Stimulated activated CD8-positive, alpha-beta memory T cell treated with anti-CD3 and anti-CD28 coated beads, Interleukin-15, amount 100 ng/mL, for 48 hours (primary cell): ENCODE data around the gene CTDSP2.

Experiments used
- DNase-seq, 2 donors: peaks; one replicate each; pipeline ENCODE4 v3.0.0-alpha.2; 2020; ENCODE audit warnings: low read depth in 2 of 2

The CTDSP2 gene

GRCh38 chr12:57816001-57816854, 30.3 kb downstream of the CTDSP2 start:
- DNase-seq = no peak

- no peak for DNase-seq
Observed at GRCh38 chr12:57815177-57816000, 31.1 kb downstream of the CTDSP2 start.

GRCh38 chr12:57813971-57814772, 32.4 kb downstream of the CTDSP2 start:
- no peak for DNase-seq

- no peak for DNase-seq
Observed at GRCh38 chr12:57813111-57813970, 33.2 kb downstream of the CTDSP2 start.

GRCh38 chr12:57811028-57811755, 35.3 kb downstream of the CTDSP2 start:
- no peak for DNase-seq

- no peak for DNase-seq
Observed at GRCh38 chr12:57810450-57810849, 36.1 kb downstream of the CTDSP2 start.

GRCh38 chr12:57809425-57809824, 37.1 kb downstream of the CTDSP2 start:
- DNase-seq = no peak

- DNase-seq = no peak
Observed at GRCh38 chr12:57808351-57808750, 38.2 kb downstream of the CTDSP2 start.

GRCh38 chr12:57807285-57807684, 39.2 kb downstream of the CTDSP2 start:
- DNase-seq = no peak

GRCh38 chr12:57806677-57807076, 39.9 kb downstream of the CTDSP2 start:
- DNase-seq = no peak

GRCh38 chr12:57803319-57803893, 43.1 kb downstream of the CTDSP2 start:
- DNase-seq = no peak

- no peak for DNase-seq
Observed at GRCh38 chr12:57802607-57803006, 43.9 kb downstream of the CTDSP2 start.

- DNase-seq = no peak
Observed at GRCh38 chr12:57800965-57801364, 45.6 kb downstream of the CTDSP2 start.

- DNase-seq = no peak
Observed at GRCh38 chr12:57797933-57798332, 48.6 kb downstream of the CTDSP2 start.

- no peak for DNase-seq
Observed at GRCh38 chr12:57796996-57797395, 49.5 kb downstream of the CTDSP2 start.

GRCh38 chr12:57795354-57795753, 51.2 kb downstream of the CTDSP2 start:
- DNase-seq = no peak

- no peak for DNase-seq
Observed at GRCh38 chr12:57793920-57794319, 52.6 kb downstream of the CTDSP2 start.

- no peak for DNase-seq
Observed at GRCh38 chr12:57783861-57784260, 62.7 kb downstream of the CTDSP2 start.

- DNase-seq = no peak
Observed at GRCh38 chr12:57783466-57783801, 63.1 kb downstream of the CTDSP2 start.
